WTC11 (cell line): Measurements from ENCODE around the gene NRP2.

ENCODE experiments used
- ZNF232 ChIP-seq: sonication (generic); formaldehyde crosslinking; IDR thresholded peaks from 2 replicates; pipeline ENCODE4 v1.8.0; 2022; ENCODE audit warnings: mild to moderate bottlenecking, missing genetic modification reagents
- ZNF317 ChIP-seq: sonication (generic); formaldehyde crosslinking; IDR thresholded peaks from 2 replicates; pipeline ENCODE4 v1.8.1; 2023; ENCODE audit warnings: low read depth, mild to moderate bottlenecking, moderate library complexity, missing genetic modification reagents, borderline replicate concordance
- TF ChIP-seq, protein P1 (sequence below): sonication (generic); formaldehyde crosslinking; IDR thresholded peaks from 2 replicates; pipeline ENCODE4 v1.8.1; 2023; ENCODE audit warnings: mild to moderate bottlenecking, missing genetic modification reagents, moderate library complexity
- TF ChIP-seq, protein P2 (sequence below): fragments of 200-600 bp; IDR thresholded peaks from 2 replicates; pipeline ENCODE4 v1.8.0; 2022; ENCODE audit warnings: antibody characterized with exemption

DNA sequence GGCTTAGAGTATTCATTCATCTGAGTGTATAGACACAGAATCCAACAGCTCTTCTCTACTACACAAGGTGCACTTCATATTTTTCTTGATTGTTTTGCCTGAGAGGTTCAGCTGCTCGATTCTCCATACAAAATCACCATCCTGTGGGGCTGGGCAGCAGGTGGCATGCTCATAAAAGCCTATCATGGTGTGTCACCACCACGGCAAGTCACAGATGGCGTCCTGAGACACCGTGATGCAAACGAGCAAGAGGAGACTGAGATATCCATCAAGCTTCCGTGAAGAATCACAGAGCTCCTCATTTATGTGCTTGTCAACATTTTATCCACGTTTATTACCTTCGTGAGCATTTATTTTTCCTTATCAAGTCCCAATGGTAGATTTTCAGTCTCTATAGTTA lies 22.4 kb upstream of the NRP2 start:
- TF ChIP-seq, protein P1, sequence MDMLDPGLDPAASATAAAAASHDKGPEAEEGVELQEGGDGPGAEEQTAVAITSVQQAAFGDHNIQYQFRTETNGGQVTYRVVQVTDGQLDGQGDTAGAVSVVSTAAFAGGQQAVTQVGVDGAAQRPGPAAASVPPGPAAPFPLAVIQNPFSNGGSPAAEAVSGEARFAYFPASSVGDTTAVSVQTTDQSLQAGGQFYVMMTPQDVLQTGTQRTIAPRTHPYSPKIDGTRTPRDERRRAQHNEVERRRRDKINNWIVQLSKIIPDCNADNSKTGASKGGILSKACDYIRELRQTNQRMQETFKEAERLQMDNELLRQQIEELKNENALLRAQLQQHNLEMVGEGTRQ (CRISPR knock-in tag), result no peak
- TF ChIP-seq ZNF232 (CRISPR knock-in tag) (no peak), ZNF317 (CRISPR knock-in tag) (no peak)
- TF ChIP-seq, protein P2, sequence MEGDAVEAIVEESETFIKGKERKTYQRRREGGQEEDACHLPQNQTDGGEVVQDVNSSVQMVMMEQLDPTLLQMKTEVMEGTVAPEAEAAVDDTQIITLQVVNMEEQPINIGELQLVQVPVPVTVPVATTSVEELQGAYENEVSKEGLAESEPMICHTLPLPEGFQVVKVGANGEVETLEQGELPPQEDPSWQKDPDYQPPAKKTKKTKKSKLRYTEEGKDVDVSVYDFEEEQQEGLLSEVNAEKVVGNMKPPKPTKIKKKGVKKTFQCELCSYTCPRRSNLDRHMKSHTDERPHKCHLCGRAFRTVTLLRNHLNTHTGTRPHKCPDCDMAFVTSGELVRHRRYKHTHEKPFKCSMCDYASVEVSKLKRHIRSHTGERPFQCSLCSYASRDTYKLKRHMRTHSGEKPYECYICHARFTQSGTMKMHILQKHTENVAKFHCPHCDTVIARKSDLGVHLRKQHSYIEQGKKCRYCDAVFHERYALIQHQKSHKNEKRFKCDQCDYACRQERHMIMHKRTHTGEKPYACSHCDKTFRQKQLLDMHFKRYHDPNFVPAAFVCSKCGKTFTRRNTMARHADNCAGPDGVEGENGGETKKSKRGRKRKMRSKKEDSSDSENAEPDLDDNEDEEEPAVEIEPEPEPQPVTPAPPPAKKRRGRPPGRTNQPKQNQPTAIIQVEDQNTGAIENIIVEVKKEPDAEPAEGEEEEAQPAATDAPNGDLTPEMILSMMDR, result no peak
